ENCODE results near the gene AKAP10. TPM values are rescaled to one million over a fixed set of nuclear protein-coding genes. Genes with fewer than 3 reads are reported as not detected.

Gene AKAP10
- 13.8 and 15.2 TPM in 2 replicates for total RNA-seq

DNA sequence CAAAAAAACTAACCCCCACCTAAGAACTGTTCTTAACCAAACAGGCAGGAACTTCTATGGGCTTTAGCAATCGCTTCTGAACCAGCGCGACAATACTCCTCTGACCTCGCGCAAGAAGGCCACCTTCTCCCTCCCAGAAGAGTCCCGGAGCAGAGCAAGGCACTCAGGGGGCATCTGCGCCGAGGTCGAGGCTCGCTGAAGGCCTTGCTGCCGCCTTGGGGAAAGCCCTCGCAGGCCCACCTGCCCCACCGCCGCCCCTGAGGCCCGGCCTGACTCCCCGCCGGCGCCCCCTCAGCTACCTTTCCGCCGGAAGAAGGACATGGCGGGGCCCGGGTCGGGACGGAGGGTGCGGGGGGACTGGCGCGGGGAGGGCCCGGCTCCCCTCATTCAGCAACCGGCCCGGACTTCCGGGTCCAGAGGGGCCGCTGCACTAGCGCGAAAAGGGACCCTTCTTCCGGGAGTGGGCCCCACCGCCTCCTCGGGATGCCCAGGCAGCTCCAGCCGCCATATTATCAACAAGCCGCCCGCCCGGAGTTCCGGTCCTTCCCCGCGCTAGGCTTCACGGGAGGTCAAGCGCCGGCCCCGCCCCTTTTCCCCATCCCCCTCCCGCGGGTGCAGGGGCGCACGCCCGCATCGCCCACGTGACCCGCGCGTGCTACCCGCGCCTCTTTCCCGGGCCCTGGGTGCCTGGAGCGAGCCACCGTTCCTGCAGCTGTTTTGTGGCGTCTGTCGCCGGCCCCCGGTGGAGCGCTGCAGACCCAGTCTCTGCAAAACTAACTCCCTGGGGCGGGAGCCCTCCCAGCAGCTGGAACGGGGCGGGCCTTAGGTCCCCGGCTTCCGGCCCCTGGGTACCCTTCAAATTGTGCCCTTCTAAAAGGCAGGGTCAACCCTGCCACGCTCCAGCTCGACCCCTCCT lies at the start of gene AKAP10:
Gene AKAP10 (minus strand): TSS at position 536 of the 916 bp plus-strand sequence. CDS start 149 bp downstream, at position 387.

GRCh38 chr17:20009302-20010098 lies 31.9 kb upstream of the AKAP10 start, which contains the start of gene SPECC1:
TSS of gene SPECC1 (plus strand) at chr17:20009359. CDS start at chr17:20096652, 87,293 bp downstream.

GRCh38 chr17:19867329-19868078 lies 110.1 kb downstream of the AKAP10 start, which contains the start of gene ULK2:
TSS of gene ULK2 (minus strand) at chr17:19867936. CDS start at chr17:19867417, 519 bp downstream.

Other genes with a start within 250 kb of the AKAP10 start
- not detected in 2 replicates for gene ALDH3A1, start 229.5 kb downstream of the AKAP10 start, total RNA-seq
- gene ULK2, start 109.9 kb downstream of the AKAP10 start, total RNA-seq: 21.5 and 26.0 TPM in 2 replicates
- gene SPECC1, start 31.5 kb upstream of the AKAP10 start, total RNA-seq: 9.5 and 12.0 TPM in 2 replicates

Data from pericardium fibroblast (primary cell).